PC-3 (cell line): ENCODE data around the gene EXOC6.

Experiments used
- EZH2 ChIP-seq: fragments of 300-600 bp; sonication (generic); IDR thresholded peaks from one replicate; pipeline ENCODE4 v1.6.1; 2017; ENCODE audit warnings: antibody characterized with exemption, mild to moderate bottlenecking, low read length; ENCODE audit not compliant: unreplicated experiment
- EZH2phosphoT487 ChIP-seq: fragments of 300-600 bp; sonication (generic); IDR thresholded peaks from 2 replicates; pipeline ENCODE4 v1.6.1; 2018; ENCODE audit warnings: mild to moderate bottlenecking, antibody characterized with exemption, low read length, borderline replicate concordance
- TF ChIP-seq, protein P1 (sequence below): fragments of 300-600 bp; sonication (generic); conservative IDR thresholded peaks from 2 replicates; pipeline ENCODE4 v1.5.1; 2017; ENCODE audit warnings: antibody characterized with exemption, low read depth, mild to moderate bottlenecking, low read length

- TF ChIP-seq, protein P1, sequence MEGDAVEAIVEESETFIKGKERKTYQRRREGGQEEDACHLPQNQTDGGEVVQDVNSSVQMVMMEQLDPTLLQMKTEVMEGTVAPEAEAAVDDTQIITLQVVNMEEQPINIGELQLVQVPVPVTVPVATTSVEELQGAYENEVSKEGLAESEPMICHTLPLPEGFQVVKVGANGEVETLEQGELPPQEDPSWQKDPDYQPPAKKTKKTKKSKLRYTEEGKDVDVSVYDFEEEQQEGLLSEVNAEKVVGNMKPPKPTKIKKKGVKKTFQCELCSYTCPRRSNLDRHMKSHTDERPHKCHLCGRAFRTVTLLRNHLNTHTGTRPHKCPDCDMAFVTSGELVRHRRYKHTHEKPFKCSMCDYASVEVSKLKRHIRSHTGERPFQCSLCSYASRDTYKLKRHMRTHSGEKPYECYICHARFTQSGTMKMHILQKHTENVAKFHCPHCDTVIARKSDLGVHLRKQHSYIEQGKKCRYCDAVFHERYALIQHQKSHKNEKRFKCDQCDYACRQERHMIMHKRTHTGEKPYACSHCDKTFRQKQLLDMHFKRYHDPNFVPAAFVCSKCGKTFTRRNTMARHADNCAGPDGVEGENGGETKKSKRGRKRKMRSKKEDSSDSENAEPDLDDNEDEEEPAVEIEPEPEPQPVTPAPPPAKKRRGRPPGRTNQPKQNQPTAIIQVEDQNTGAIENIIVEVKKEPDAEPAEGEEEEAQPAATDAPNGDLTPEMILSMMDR: no peak
- no peak for TF ChIP-seq EZH2
- TF ChIP-seq EZH2phosphoT487: no peak
Observed at GRCh38 chr10:92829786-92830377, 18.4 kb upstream of the EXOC6 start.
